Measurements from ENCODE around the gene EPB41L4B. TPM values are rescaled to one million over a fixed set of nuclear protein-coding genes. Genes with fewer than 3 reads are reported as not detected.

The EPB41L4B gene
- total and polyA plus RNA-seq, 8 donors = 36.8 to 122 (median 93.3) TPM

DNA sequence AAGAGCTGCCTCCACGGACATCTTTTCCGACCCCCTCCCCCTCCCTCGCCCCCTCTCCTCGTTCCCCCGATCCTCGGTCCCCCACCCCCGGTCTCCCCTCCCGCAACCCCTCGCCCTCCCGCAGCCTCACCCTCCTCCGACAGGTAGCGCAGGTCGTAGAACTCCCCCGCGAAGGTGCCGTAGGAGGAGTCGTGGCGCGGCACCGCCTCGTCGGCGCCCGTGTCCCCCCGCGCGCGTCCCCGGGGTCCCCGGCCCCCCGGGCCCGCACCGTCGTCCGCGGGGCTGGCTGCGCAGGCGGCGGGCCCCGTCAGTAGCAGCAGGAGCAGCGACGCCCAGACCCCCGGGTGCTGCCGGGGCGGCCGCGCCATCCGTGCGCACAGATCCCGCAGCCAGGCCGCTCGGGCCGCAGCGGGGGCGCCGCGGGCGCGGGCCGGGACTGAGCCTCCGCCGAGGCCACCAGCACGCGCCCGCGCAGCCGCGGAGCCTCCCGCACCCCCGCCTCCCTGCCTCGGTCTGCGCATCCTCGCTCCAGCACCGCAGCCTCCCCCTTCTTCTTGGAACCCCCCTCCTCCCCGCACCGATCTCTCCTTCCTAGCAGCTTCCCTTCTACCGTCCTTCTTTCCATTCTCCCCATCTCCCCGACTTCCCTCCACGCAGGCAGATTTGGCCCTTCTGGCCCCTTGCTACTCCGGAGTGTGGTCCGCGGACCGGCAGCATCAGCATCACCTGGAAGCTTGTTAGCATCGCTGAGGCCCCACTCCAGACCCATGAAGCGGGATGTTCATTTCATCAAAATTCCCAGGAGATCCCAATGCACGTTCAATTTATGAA lies 153.9 kb downstream of the EPB41L4B start, which contains the start of gene FRRS1L:
TSS of gene FRRS1L (minus strand) at position 479 of the 831 bp plus-strand sequence. CDS start at position 368, 111 bp downstream.
- DNase-seq (peak in 2 of 6 donors; percentile 52 to 62), ATAC-seq (peak in 3 of 4 donors; percentile 50 to 79 (median 70)), FAIRE-seq (no peak)
- peak within 1 kb of the TSS in 2 of 4 donors; percentile 7 to 14 for H3K4me3 ChIP-seq
- no peak within 1 kb of the TSS for H3K27ac ChIP-seq
- H3K9me3 ChIP-seq = no peaks in the 10 kb centered on the region
- no peaks in the 10 kb centered on the region for H3K4me1 ChIP-seq
- no peaks in the 10 kb centered on the region for H3K36me3 ChIP-seq
- TF ChIP-seq, protein P1, sequence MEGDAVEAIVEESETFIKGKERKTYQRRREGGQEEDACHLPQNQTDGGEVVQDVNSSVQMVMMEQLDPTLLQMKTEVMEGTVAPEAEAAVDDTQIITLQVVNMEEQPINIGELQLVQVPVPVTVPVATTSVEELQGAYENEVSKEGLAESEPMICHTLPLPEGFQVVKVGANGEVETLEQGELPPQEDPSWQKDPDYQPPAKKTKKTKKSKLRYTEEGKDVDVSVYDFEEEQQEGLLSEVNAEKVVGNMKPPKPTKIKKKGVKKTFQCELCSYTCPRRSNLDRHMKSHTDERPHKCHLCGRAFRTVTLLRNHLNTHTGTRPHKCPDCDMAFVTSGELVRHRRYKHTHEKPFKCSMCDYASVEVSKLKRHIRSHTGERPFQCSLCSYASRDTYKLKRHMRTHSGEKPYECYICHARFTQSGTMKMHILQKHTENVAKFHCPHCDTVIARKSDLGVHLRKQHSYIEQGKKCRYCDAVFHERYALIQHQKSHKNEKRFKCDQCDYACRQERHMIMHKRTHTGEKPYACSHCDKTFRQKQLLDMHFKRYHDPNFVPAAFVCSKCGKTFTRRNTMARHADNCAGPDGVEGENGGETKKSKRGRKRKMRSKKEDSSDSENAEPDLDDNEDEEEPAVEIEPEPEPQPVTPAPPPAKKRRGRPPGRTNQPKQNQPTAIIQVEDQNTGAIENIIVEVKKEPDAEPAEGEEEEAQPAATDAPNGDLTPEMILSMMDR (IDR thresholded peaks at IDR 0.05) = no peak
- intact Hi-C loops (cut with DNase I) = no loop called here
- 9 to 10% methylated on average over 59 to 85 of the region's 86 CpGs for WGBS, 2 donors
- H3K27me3 ChIP-seq = no peaks in the 10 kb centered on the region

DNA sequence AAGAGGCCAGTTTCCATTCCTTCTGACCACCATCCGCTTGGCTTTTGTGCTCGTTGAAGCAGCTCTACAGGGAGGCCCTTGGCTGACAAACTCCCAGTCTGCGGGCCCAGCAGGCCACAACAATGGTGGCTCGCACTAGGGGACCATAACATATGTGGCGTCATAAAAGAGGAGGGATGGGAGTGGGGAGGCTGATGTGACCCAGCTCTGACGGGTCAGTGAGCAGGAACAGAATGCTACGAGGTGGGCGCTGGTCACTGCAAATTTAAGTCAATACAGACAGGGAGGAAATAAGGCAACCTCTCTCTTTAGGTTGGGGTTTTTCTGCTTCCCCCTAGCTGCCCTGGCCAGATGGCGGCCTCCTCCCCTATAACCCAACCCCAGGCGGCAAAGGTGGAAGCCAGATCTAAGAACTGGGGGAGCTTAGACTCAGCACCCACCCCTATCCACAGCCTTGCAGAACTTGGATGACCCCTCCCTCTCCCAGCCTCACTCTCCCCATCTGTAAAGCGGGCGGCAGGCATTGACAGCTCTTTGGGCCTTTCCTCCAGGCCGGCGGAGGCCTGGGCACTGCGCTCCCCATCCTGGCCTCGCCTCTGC lies 154.6 kb downstream of the EPB41L4B start:
- FAIRE-seq = no peak
- no peak for ATAC-seq
- H3K27ac ChIP-seq = no peak overlapping the region
- intact Hi-C loops (cut with DNase I) = no loop called here
- no peaks in the 10 kb centered on the region for H3K4me1 ChIP-seq
- TF ChIP-seq, protein P1 (IDR thresholded peaks at IDR 0.05) = no peak
- WGBS, 2 donors = 90 to 94% methylated on average over 16 of the region's 16 CpGs
- no peaks in the 10 kb centered on the region for H3K27me3 ChIP-seq
- H3K4me3 ChIP-seq = no peak overlapping the region
- DNase-seq = no peak
- H3K36me3 ChIP-seq = no peaks in the 10 kb centered on the region
- H3K9me3 ChIP-seq = no peaks in the 10 kb centered on the region

DNA sequence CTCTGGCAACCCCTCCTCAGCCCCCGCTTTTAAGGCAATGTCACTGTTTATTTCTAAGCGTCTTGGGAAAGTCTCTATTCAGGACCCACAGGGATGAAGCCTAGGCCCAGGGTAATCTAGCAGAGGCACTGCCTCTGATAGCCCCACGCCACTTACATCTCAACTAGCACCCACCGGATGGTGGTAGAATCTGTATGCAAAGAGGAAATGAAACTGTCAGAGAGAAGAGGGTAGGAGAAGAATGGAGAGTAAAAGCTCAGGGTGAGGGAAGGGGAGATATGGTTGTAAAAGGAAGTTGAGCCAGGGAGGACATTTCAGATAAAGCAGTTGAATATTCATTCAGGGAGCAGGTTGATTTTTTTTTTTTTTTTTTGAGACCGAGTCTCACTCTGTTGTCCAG lies 156.8 kb downstream of the EPB41L4B start:
- Histone ChIP-seq H3K4me1 (no peaks in the 10 kb centered on the region), H3K27me3 (no peaks in the 10 kb centered on the region), H3K4me3 (no peak overlapping the region), H3K36me3 (no peaks in the 10 kb centered on the region), H3K27ac (no peak overlapping the region), H3K9me3 (no peaks in the 10 kb centered on the region)
- DNase-seq (no peak), FAIRE-seq (no peak), ATAC-seq (no peak)
- 84 to 95% methylated on average over 5 of the region's 5 CpGs for WGBS, 2 donors
- intact Hi-C loops (cut with DNase I) = no loop called here
- TF ChIP-seq, protein P1 (IDR thresholded peaks at IDR 0.05) = no peak

DNA sequence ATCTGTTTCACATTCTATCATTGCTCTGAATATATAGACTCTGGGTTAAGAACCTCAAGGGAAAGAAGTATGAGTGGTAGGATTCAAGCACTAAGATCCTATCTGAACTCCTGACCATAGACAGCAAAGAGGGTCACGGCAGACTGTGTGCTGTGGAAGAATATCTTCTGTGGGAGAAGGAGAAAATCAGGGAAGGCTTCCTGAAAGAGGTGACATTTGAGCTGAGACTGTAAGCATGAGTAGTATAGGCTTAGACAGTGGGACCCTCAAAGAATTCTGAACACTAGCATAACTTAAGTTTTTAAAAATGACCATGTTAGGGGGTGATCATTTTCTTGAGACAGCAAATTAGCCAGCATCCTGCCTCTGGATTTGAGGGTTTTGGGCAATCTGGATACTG lies 157.7 kb downstream of the EPB41L4B start:
- TF ChIP-seq, protein P1 (IDR thresholded peaks at IDR 0.05) = no peak
- intact Hi-C loops (cut with DNase I) = no loop called here
- H3K9me3 ChIP-seq = no peaks in the 10 kb centered on the region
- H3K27me3 ChIP-seq = no peaks in the 10 kb centered on the region
- no peak overlapping the region for H3K4me3 ChIP-seq
- DNase-seq (no peak), FAIRE-seq (no peak), ATAC-seq (no peak)
- no peaks in the 10 kb centered on the region for H3K4me1 ChIP-seq
- WGBS, 2 donors = 96 to 100% methylated on average over 1 of the region's 1 CpG
- H3K36me3 ChIP-seq = no peaks in the 10 kb centered on the region
- no peak overlapping the region for H3K27ac ChIP-seq

DNA sequence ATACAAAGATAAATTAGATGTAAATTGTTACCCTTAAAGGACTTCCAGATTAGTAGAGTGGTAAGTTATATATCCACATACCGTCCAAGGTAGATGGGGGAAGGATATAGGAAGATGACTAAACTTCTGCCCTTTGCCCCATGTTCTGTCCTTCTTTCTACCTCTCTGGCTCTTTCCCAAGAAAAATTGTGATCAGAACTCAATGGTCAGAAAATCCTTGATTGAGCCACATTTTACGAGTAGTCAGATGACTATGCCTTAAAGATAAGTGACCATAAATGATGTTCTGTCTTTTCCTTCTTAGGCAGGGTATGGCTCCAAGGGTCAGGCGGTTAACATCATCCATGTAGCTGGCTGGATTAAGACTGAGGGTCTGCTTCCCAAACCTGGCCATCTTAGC lies 158.2 kb downstream of the EPB41L4B start:
- no peaks in the 10 kb centered on the region for H3K27me3 ChIP-seq
- FAIRE-seq = no peak
- no peak for DNase-seq
- no peaks in the 10 kb centered on the region for H3K9me3 ChIP-seq
- no peak overlapping the region for H3K4me3 ChIP-seq
- WGBS, 2 donors = 69 to 84% methylated on average over 3 of the region's 3 CpGs
- no peak for ATAC-seq
- no peaks in the 10 kb centered on the region for H3K36me3 ChIP-seq
- no peak overlapping the region for H3K27ac ChIP-seq
- no peaks in the 10 kb centered on the region for H3K4me1 ChIP-seq
- TF ChIP-seq, protein P1 (IDR thresholded peaks at IDR 0.05) = no peak
- intact Hi-C loops (cut with DNase I) = no loop called here
